Smooth muscle cell (in vitro differentiated cells): ENCODE results near the gene EFHC1. TPM values are rescaled to one million over a fixed set of nuclear protein-coding genes. Genes with fewer than 3 reads are reported as not detected.

ENCODE experiments used
- DNase-seq: peaks from one replicate; lab custom pipeline; 2025; ENCODE audit not compliant: unreplicated experiment; lab: John Stamatoyannopoulos, UW
- H2AFZ ChIP-seq: fragments of 200-600 bp; sonication (generic); 2 replicates; pipeline ENCODE4 v1.6.0; 2016; ENCODE audit warnings: antibody characterized with exemption, low read depth, mild to moderate bottlenecking
- H3F3A ChIP-seq: fragments of 200-600 bp; sonication (generic); 2 replicates; pipeline ENCODE4 v1.6.0; 2017; ENCODE audit warnings: antibody characterized with exemption, low read depth
- H3K27ac ChIP-seq: fragments of 200-600 bp; sonication (generic); 2 replicates; pipeline ENCODE4 v1.5.1; 2016; ENCODE audit warnings: low read depth, mild to moderate bottlenecking
- H3K27me3 ChIP-seq: fragments of 200-600 bp; sonication (generic); 2 replicates; pipeline ENCODE4 v1.6.1; 2016; ENCODE audit warnings: low read depth, mild to moderate bottlenecking
- H3K36me3 ChIP-seq: fragments of 200-600 bp; sonication (generic); 2 replicates; pipeline ENCODE4 v1.5.1; 2016; ENCODE audit warnings: low read depth
- H3K4me1 ChIP-seq: fragments of 200-600 bp; sonication (generic); 2 replicates; pipeline ENCODE4 v1.5.1; 2016; ENCODE audit warnings: low read depth
- H3K4me2 ChIP-seq: fragments of 200-600 bp; sonication (generic); 2 replicates; pipeline ENCODE4 v1.6.0; 2016; ENCODE audit warnings: mild to moderate bottlenecking
- H3K4me3 ChIP-seq: fragments of 200-600 bp; sonication (generic); 2 replicates; pipeline ENCODE4 v1.5.1; 2016; ENCODE audit warnings: mild to moderate bottlenecking
- H3K79me2 ChIP-seq: fragments of 200-600 bp; sonication (generic); 2 replicates; pipeline ENCODE4 v1.6.0; 2016; ENCODE audit warnings: low read depth, mild to moderate bottlenecking
- H3K9ac ChIP-seq: fragments of 200-600 bp; sonication (generic); 2 replicates; pipeline ENCODE4 v1.6.0; 2016; ENCODE audit warnings: low read depth
- H3K9me3 ChIP-seq: fragments of 200-600 bp; sonication (generic); replicated peaks from 2 replicates; pipeline ENCODE4 v1.5.1; 2016; ENCODE audit warnings: low read depth
- H4K20me1 ChIP-seq: fragments of 200-600 bp; sonication (generic); 2 replicates; pipeline ENCODE4 v1.6.0; 2016; ENCODE audit warnings: low read depth
- CTCF ChIP-seq: fragments of 200-600 bp; sonication (generic); IDR thresholded peaks from 2 replicates; pipeline ENCODE4 v1.5.1; 2017; ENCODE audit warnings: borderline replicate concordance, mild to moderate bottlenecking, antibody characterized with exemption; ENCODE audit not compliant: insufficient read depth, poor library complexity, severe bottlenecking
- WGBS: methylation state at CpG from one replicate; pipeline ENCODE4 v1.1.7; 2016; ENCODE audit warnings: low lambda C conversion rate; 5-methylcytosine and 5-hydroxymethylcytosine counted together
- polyA plus RNA-seq: library from polyadenylated mRNA; unstranded; fragments of >200 nt; fragmentation: Nextera tagmentation; extraction: Ambion mirVana; gene quantifications from 2 replicates; pipeline ENCODE4 v1.2.1, GENCODE V29; 2016
- total RNA-seq: library from RNA; depleted of rRNA; stranded (reverse); fragments of >200 nt; gene quantifications from 2 replicates; pipeline ENCODE4 v1.2.3, GENCODE V29; 2014

The EFHC1 gene
- total and polyA plus RNA-seq, 2 experiments from 2014 or later: 11.0 to 25.9 TPM

- no peaks in the 10 kb centered on the region for H3K79me2 ChIP-seq
- no peak overlapping the region for H3K4me2 ChIP-seq
- H3K36me3 ChIP-seq: no peaks in the 10 kb centered on the region
- H3K27me3 ChIP-seq: no peaks in the 10 kb centered on the region
- no peak overlapping the region for H3K9ac ChIP-seq
- no peak overlapping the region for H2AFZ ChIP-seq
- no peaks in the 10 kb centered on the region for H3K9me3 ChIP-seq
- DNase-seq: no peak
- H3K4me3 ChIP-seq: no peak overlapping the region
- H3F3A ChIP-seq: no peaks in the 10 kb centered on the region
- H3K27ac ChIP-seq: no peak overlapping the region
- H3K4me1 ChIP-seq: no peaks in the 10 kb centered on the region
- H4K20me1 ChIP-seq: no peaks in the 10 kb centered on the region
- WGBS: 86% methylated on average over 1 of the region's 1 CpG
- TF ChIP-seq CTCF: no peak
Observed at GRCh38 chr6:52405243-52405642, 14.9 kb upstream of the EFHC1 start.

GRCh38 chr6:52407467-52407866, 12.7 kb upstream of the EFHC1 start:
- Histone ChIP-seq H3K27ac (no peak overlapping the region), H3K4me1 (no peaks in the 10 kb centered on the region), H3K79me2 (no peaks in the 10 kb centered on the region), H3K4me3 (no peak overlapping the region), H3K4me2 (no peak overlapping the region), H3K9ac (no peak overlapping the region), H3K36me3 (no peaks in the 10 kb centered on the region), H3K9me3 (no peaks in the 10 kb centered on the region), H4K20me1 (no peaks in the 10 kb centered on the region), H3F3A (peaks cover 11% of the 10 kb centered on the region), H2AFZ (no peak overlapping the region), H3K27me3 (no peaks in the 10 kb centered on the region)
- no peak for DNase-seq
- TF ChIP-seq CTCF: peak; percentile 54

- H3K27me3 ChIP-seq: no peaks in the 10 kb centered on the region
- TF ChIP-seq CTCF: no peak
- H3K4me2 ChIP-seq: no peak overlapping the region
- no peak overlapping the region for H3K27ac ChIP-seq
- DNase-seq: no peak
- no peaks in the 10 kb centered on the region for H3K36me3 ChIP-seq
- H4K20me1 ChIP-seq: no peaks in the 10 kb centered on the region
- 53% methylated on average over 1 of the region's 1 CpG for WGBS
- no peak overlapping the region for H3K9ac ChIP-seq
- no peaks in the 10 kb centered on the region for H3K9me3 ChIP-seq
- no peaks in the 10 kb centered on the region for H3K4me1 ChIP-seq
- H2AFZ ChIP-seq: no peak overlapping the region
- no peaks in the 10 kb centered on the region for H3K79me2 ChIP-seq
- no peak overlapping the region for H3K4me3 ChIP-seq
- peaks cover 11% of the 10 kb centered on the region for H3F3A ChIP-seq
Observed at GRCh38 chr6:52409499-52409898, 10.6 kb upstream of the EFHC1 start.

GRCh38 chr6:52410979-52411378, 9.2 kb upstream of the EFHC1 start:
- Histone ChIP-seq H3K9ac (no peak overlapping the region), H3K4me3 (no peak overlapping the region), H3K9me3 (no peaks in the 10 kb centered on the region), H3K27ac (no peak overlapping the region), H3K4me1 (no peaks in the 10 kb centered on the region), H3K36me3 (no peaks in the 10 kb centered on the region), H2AFZ (no peak overlapping the region), H4K20me1 (no peaks in the 10 kb centered on the region), H3K79me2 (no peaks in the 10 kb centered on the region), H3F3A (peaks cover 11% of the 10 kb centered on the region), H3K4me2 (no peak overlapping the region), H3K27me3 (no peaks in the 10 kb centered on the region)
- TF ChIP-seq CTCF: no peak
- DNase-seq: no peak
